HCT116 (cell line): ENCODE measurements around the gene ATG9A. TPM values are rescaled to one million over a fixed set of nuclear protein-coding genes. Genes with fewer than 3 reads are reported as not detected.
A peak's percentile ranks its signal among the peaks of the same experiment; 100 is the strongest.

Source experiments
- ATAC-seq: fragments of 200-7000 bp; cut with Tn5 transposase; 2 replicates; pipeline ENCODE4 v1.9.1; 2020; ENCODE audit warnings: mild to moderate bottlenecking, moderate library complexity
- BruUV-seq: library from RNA; stranded (reverse); fragments of 400-500 nt; replicated peaks from 2 replicates; lab custom pipeline; 2021; lab: Mats Ljungman, UMichigan
- CTCF ChIA-PET: fragments of 300-600 bp; sonication (Branson Sonifier 250); formaldehyde crosslinking; loops from one replicate; lab custom pipeline; 2021; ENCODE audit warnings: antibody characterized with exemption; lab: Charles Lee
- POLR2A ChIA-PET: fragments of 300-600, 350-600 bp; sonication (Branson Sonifier 250); formaldehyde crosslinking; loops from one replicate; lab custom pipeline; 2021; ENCODE audit warnings: antibody characterized with exemption; lab: Charles Lee
- RAD21 ChIA-PET, 2 experiments: fragments of 300-600 bp; sonication (Branson Sonifier 250); formaldehyde crosslinking; loops; one replicate each; lab custom pipeline; 2023; ENCODE audit warnings: low total read pairs in 2 of 2; ENCODE audit not compliant: uncharacterized antibody in 2 of 2, unreplicated experiment in 2 of 2, low non-redundant PET in 1 of 2; lab: Charles Lee
- DNase-seq: peaks from one replicate; pipeline ENCODE4 v3.0.0-alpha.2; 2010; ENCODE audit warnings: low read depth, low spot score
- H2AFZ ChIP-seq: fragments of 200-600 bp; shearing (Covaris generic), sonication (generic); 2 replicates; pipeline ENCODE4 v1.6.1; 2017; ENCODE audit warnings: low read depth, mixed run types, mixed read lengths, antibody characterized with exemption, low read length; ENCODE audit not compliant: poor library complexity, severe bottlenecking
- H3K27ac ChIP-seq: 2 replicates; pipeline ENCODE4 v1.5.1; 2012; ENCODE audit warnings: low read depth, low read length
- H3K27me3 ChIP-seq: fragments of 200-600 bp; sonication (generic); 2 replicates; pipeline ENCODE4 v1.6.1; 2016; ENCODE audit warnings: mixed run types, low read length, mixed read lengths; ENCODE audit not compliant: insufficient read depth
- H3K36me3 ChIP-seq, 2 experiments: fragments of 200-500 bp in 1 of 2; fragments of 200-600 bp in 1 of 2; sonication (Bioruptor generic) in 1 of 2; sonication (generic) in 1 of 2; 2 replicates each; pipeline versions ENCODE4 v1.5.1 to v1.6.1; 2014 to 2016; ENCODE audit warnings: low read length in 2 of 2, inconsistent platforms in 1 of 2, mixed read lengths in 1 of 2, mixed run types in 1 of 2; ENCODE audit not compliant: insufficient read depth in 2 of 2, control insufficient read depth in 1 of 2
- H3K4me1 ChIP-seq, 2 experiments: fragments of 200-600 bp in 1 of 2; sonication (generic) in 1 of 2; 2 replicates each; pipeline versions ENCODE4 v1.5.1 to v1.6.1; 2012 to 2017; ENCODE audit warnings: low read length in 2 of 2, inconsistent platforms in 1 of 2, mild to moderate bottlenecking in 1 of 2, mixed read lengths in 1 of 2, mixed run types in 1 of 2, moderate library complexity in 1 of 2; ENCODE audit not compliant: insufficient read depth in 2 of 2, control insufficient read depth in 1 of 2
- H3K4me2 ChIP-seq: fragments of 200-600 bp; sonication (generic); 2 replicates; pipeline ENCODE4 v1.6.1; 2017; ENCODE audit warnings: mixed run types, low read length, mixed read lengths
- H3K4me3 ChIP-seq, 2 experiments: fragments of 200-600 bp in 1 of 2; sonication (generic) in 1 of 2; replicated peaks in 1 of 2; 2 replicates each; pipeline ENCODE4 v1.5.1; 2011 to 2016; ENCODE audit warnings: low read length in 2 of 2, control low read depth in 1 of 2, low read depth in 1 of 2, mild to moderate bottlenecking in 1 of 2, mixed read lengths in 1 of 2, mixed run types in 1 of 2
- H3K79me2 ChIP-seq: fragments of 200-600 bp; sonication (generic); 2 replicates; pipeline ENCODE4 v1.6.1; 2017; ENCODE audit warnings: mild to moderate bottlenecking, mixed run types, low read length, moderate library complexity, mixed read lengths; ENCODE audit not compliant: insufficient read depth
- H3K9ac ChIP-seq: fragments of 200-600 bp; sonication (generic); 2 replicates; pipeline ENCODE4 v1.6.1; 2016; ENCODE audit warnings: low read length, mixed read lengths
- H3K9me2 ChIP-seq: fragments of 200-600 bp; sonication (generic), shearing (Covaris generic); 2 replicates; pipeline ENCODE4 v1.6.1; 2017; ENCODE audit warnings: mixed run types, mild to moderate bottlenecking, moderate library complexity; ENCODE audit not compliant: insufficient read depth
- H3K9me3 ChIP-seq, 2 experiments: fragments of 200-500 bp in 1 of 2; fragments of 200-600 bp in 1 of 2; sonication (Bioruptor generic) in 1 of 2; sonication (generic) in 1 of 2; 2 replicates each; pipeline ENCODE4 v1.6.1; 2014 to 2017; ENCODE audit warnings: low read length in 2 of 2, mixed read lengths in 2 of 2, inconsistent platforms in 1 of 2, low read depth in 1 of 2, mild to moderate bottlenecking in 1 of 2, mixed run types in 1 of 2, moderate library complexity in 1 of 2; ENCODE audit not compliant: control insufficient read depth in 1 of 2, insufficient read depth in 1 of 2
- H4K20me1 ChIP-seq: fragments of 200-600 bp; sonication (generic), shearing (Covaris generic); 2 replicates; pipeline ENCODE4 v1.6.1; 2017; ENCODE audit warnings: mixed run types, mild to moderate bottlenecking, moderate library complexity; ENCODE audit not compliant: insufficient read depth
- ATF3 ChIP-seq: IDR thresholded peaks from 2 replicates; pipeline ENCODE4 v1.6.1; 2012
- CBX3 ChIP-seq: IDR thresholded peaks from 2 replicates; pipeline ENCODE4 v1.6.1; 2012; ENCODE audit warnings: low read depth
- CEBPB ChIP-seq: IDR thresholded peaks from 2 replicates; pipeline ENCODE4 v1.6.1; 2012; ENCODE audit warnings: low read depth
- EGR1 ChIP-seq: IDR thresholded peaks from 2 replicates; pipeline ENCODE4 v1.6.1; 2012; ENCODE audit warnings: low read depth
- ELF1 ChIP-seq: IDR thresholded peaks from 2 replicates; pipeline ENCODE4 v1.6.1; 2012; ENCODE audit warnings: low read depth, borderline replicate concordance
- EZH2 ChIP-seq: fragments of 200-600 bp; sonication (generic); IDR thresholded peaks from 2 replicates; pipeline ENCODE4 v1.6.1; 2017; ENCODE audit warnings: antibody characterized with exemption, mixed run types
- EZH2phosphoT487 ChIP-seq: fragments of 200-600 bp; IDR thresholded peaks from 2 replicates; pipeline ENCODE4 v1.6.1; 2018; ENCODE audit warnings: antibody characterized with exemption, borderline replicate concordance
- FOSL1 ChIP-seq: IDR thresholded peaks from 2 replicates; pipeline ENCODE4 v1.6.1; 2012; ENCODE audit warnings: low read depth
- JUND ChIP-seq: IDR thresholded peaks from 2 replicates; pipeline ENCODE4 v1.6.1; 2012
- MAX ChIP-seq: IDR thresholded peaks from 2 replicates; pipeline ENCODE4 v1.6.1; 2012
- POLR2A ChIP-seq: IDR thresholded peaks from 2 replicates; pipeline ENCODE4 v1.7.0; 2011; ENCODE audit warnings: borderline replicate concordance; ENCODE audit not compliant: insufficient read depth, insufficient read length; ENCODE audit errors: extremely low read depth
- POLR2AphosphoS5 ChIP-seq: IDR thresholded peaks from 2 replicates; pipeline ENCODE4 v1.6.1; 2011; ENCODE audit warnings: mild to moderate bottlenecking, low read depth, low read length, moderate library complexity
- REST ChIP-seq: IDR thresholded peaks from 2 replicates; pipeline ENCODE4 v1.6.1; 2012; ENCODE audit warnings: low read depth
- SIN3A ChIP-seq: IDR thresholded peaks from 2 replicates; pipeline ENCODE4 v1.6.1; 2012; ENCODE audit warnings: low read depth
- SRF ChIP-seq: IDR thresholded peaks from 2 replicates; pipeline ENCODE4 v1.6.1; 2012; ENCODE audit warnings: low read depth
- TCF7L2 ChIP-seq: IDR thresholded peaks from 2 replicates; pipeline ENCODE4 v1.7.0; 2011; ENCODE audit warnings: borderline replicate concordance, inconsistent platforms; ENCODE audit not compliant: insufficient read depth, insufficient read length; ENCODE audit errors: extremely low read depth
- YY1 ChIP-seq: IDR thresholded peaks from 2 replicates; pipeline ENCODE4 v1.6.1; 2011; ENCODE audit warnings: low read length, low read depth, moderate library complexity, mild to moderate bottlenecking; ENCODE audit not compliant: insufficient replicate concordance; ENCODE audit errors: extremely low read depth
- ZFX ChIP-seq: fragments of 450-650 bp; IDR thresholded peaks from 2 replicates; pipeline ENCODE4 v1.6.1; 2017
- ZNF274 ChIP-seq: fragments of 200-500 bp; sonication (Bioruptor generic); IDR thresholded peaks from 2 replicates; pipeline ENCODE4 v1.6.1; 2014; ENCODE audit warnings: mild to moderate bottlenecking, low read depth, low read length, inconsistent platforms
- intact Hi-C: fragments of 100-400 bp; cut with micrococcal nuclease; formaldehyde crosslinking; loops from 2 replicates; pipeline ENCODE4 v1.10.0; 2022
- total RNA-seq: library from RNA; stranded (reverse); gene quantifications from one replicate; pipeline ENCODE4 v1.2.1, GENCODE V29; 2021; ENCODE audit not compliant: unreplicated experiment
- TF ChIP-seq, protein P1 (sequence below), 3 experiments: fragments of 200-600 bp in 1 of 3; sonication (generic) in 1 of 3; IDR thresholded peaks in 2 of 3; conservative IDR thresholded peaks in 1 of 3; 2 replicates each; pipeline ENCODE4 v1.5.1; 2012 to 2017; ENCODE audit warnings: low read depth in 2 of 3, low read length in 2 of 3, antibody characterized with exemption in 1 of 3, borderline replicate concordance in 1 of 3, control low read depth in 1 of 3, mild to moderate bottlenecking in 1 of 3, mixed read lengths in 1 of 3, mixed run types in 1 of 3, moderate library complexity in 1 of 3; ENCODE audit not compliant: insufficient read depth in 1 of 3

Gene ATG9A
- total RNA-seq, 1 experiment from 2014 or later, result 51.8 TPM

DNA sequence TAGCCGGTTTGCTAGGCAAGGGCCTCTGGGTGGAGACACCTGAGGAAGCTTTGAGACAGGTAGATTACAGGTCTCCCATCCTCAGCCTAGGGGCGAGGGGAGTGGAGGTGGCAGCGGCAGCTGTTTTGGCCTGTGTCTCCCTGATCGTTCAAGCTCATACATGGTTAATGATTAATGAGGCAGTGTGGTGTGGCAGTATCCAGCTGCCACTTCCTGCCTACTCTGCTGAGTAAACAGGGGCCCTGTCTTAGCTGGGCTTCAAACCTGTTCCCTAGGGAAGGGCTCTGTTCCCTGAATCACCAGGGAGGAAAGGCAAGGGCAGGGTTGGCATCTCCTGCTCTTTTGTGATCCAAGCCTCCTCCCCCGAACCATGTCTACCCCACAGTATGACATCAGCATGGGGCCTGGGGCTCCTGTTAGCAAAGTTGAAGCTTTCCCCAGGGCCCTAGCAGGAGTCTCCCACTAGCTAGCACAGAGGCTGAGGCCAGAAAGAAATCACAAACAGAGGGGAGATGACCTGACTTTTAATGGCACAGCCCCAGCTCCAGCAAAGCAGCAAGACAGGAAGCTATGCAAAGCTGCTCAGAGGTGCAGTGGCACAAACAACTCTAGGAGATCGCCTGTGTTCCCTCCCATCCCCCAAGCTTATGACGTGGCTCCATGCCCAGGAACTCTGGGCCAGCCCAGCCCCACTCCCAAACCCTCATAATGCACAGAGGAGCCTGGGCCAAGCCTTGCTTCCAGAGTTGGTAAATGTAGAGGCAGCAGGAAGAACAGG, 20.0 kb upstream of the ATG9A start:
- Histone ChIP-seq H4K20me1 (no peaks in the 10 kb centered on the region), H3K27ac (peak overlapping the region; percentile 63), H3K4me1 (peaks cover 35 to 70% of the 10 kb centered on the region in 2 experiments), H3K4me2 (peak overlapping the region; percentile 69), H3K36me3 (peaks cover 3 to 5% of the 10 kb centered on the region in 2 experiments; a peak in 2 of 4 replicates)
- POLR2A ChIA-PET, result interaction anchor here (1.2 to 1.8 kb wide), 8 partner anchors 20 to 45 kb away, joined by 3 to 8 read pairs (median 4); partner anchors contain the start of genes ANKZF1, ATG9A, DNAJB2 and ZFAND2B
- ATAC-seq, result no peak
- intact Hi-C loops, result no loop called here
- RAD21 ChIA-PET, result interaction anchor here in 1 of 2 experiments (1.1 kb wide), 1 partner anchor 25 kb away, joined by 3 read pairs; no protein-coding TSS in a partner anchor
- no peak for TF ChIP-seq EGR1
- TF ChIP-seq JUND, result no peak
- no peak for TF ChIP-seq MAX
- no peak; the same call in none of the 2 replicates for TF ChIP-seq POLR2AphosphoS5
- no peak for TF ChIP-seq CEBPB
- TF ChIP-seq EZH2phosphoT487, result no peak
- no peak for TF ChIP-seq YY1
- TF ChIP-seq POLR2A, result no peak
- no peak for TF ChIP-seq TCF7L2
- TF ChIP-seq, protein P1, sequence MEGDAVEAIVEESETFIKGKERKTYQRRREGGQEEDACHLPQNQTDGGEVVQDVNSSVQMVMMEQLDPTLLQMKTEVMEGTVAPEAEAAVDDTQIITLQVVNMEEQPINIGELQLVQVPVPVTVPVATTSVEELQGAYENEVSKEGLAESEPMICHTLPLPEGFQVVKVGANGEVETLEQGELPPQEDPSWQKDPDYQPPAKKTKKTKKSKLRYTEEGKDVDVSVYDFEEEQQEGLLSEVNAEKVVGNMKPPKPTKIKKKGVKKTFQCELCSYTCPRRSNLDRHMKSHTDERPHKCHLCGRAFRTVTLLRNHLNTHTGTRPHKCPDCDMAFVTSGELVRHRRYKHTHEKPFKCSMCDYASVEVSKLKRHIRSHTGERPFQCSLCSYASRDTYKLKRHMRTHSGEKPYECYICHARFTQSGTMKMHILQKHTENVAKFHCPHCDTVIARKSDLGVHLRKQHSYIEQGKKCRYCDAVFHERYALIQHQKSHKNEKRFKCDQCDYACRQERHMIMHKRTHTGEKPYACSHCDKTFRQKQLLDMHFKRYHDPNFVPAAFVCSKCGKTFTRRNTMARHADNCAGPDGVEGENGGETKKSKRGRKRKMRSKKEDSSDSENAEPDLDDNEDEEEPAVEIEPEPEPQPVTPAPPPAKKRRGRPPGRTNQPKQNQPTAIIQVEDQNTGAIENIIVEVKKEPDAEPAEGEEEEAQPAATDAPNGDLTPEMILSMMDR (IDR thresholded peaks at IDR 0.05 in 2 of 3, conservative IDR thresholded peaks at IDR 0.05 in 1 of 3; ENCODE audit: borderline replicate concordance in 1 of 3, insufficient read depth in 1 of 3, low read depth in 2 of 3, low read length in 2 of 3), result no peak
- no peak for TF ChIP-seq FOSL1
- no peak for TF ChIP-seq SRF
- TF ChIP-seq REST, result no peak
- no peak for TF ChIP-seq SIN3A
- TF ChIP-seq EZH2, result no peak
- TF ChIP-seq ELF1, result no peak
- TF ChIP-seq CBX3, result no peak
- no peak for TF ChIP-seq ZNF274
- TF ChIP-seq ATF3, result no peak
- no peak for TF ChIP-seq ZFX
- TF ChIP-seq, all 23 proteins: peak for 0
- no peaks in the 10 kb centered on the region for H3K9me3 ChIP-seq
- peaks cover 35% of the 10 kb centered on the region; the same call in 1 of the 2 replicates for H3K79me2 ChIP-seq
- H3K27me3 ChIP-seq, result no peaks in the 10 kb centered on the region
- H2AFZ ChIP-seq, result no peak overlapping the region
- H3K4me3 ChIP-seq, result peak overlapping the region in 1 of 2 experiments; percentile 27; a peak in 2 of 4 replicates
- CTCF ChIA-PET, result interaction anchor here (1.1 to 2.8 kb wide), 7 partner anchors 25 to 73 kb away, joined by 3 to 14 read pairs (median 4); partner anchors contain the start of genes CNPPD1 and DNAJB2
- BruUV-seq, result no TSS peak
- H3K9me2 ChIP-seq, result no peaks in the 10 kb centered on the region
- DNase-seq, result no peak
- H3K9ac ChIP-seq, result peak overlapping the region; percentile 38
